H9 (cell line): Measurements from ENCODE around the gene NT5C2. TPM values are rescaled to one million over a fixed set of nuclear protein-coding genes. Genes with fewer than 3 reads are reported as not detected.

Experiments used
- DNase-seq: peaks from one replicate; pipeline ENCODE4 v3.0.0-alpha.2; 2017
- H2AFZ ChIP-seq: one replicate; pipeline ENCODE4 v1.6.1; 2013; ENCODE audit warnings: mild to moderate bottlenecking, low read length, control low read depth, moderate library complexity
- H2AK5ac ChIP-seq: 2 replicates; pipeline ENCODE4 v1.6.1; 2013; ENCODE audit warnings: low read length, control low read depth, mixed read lengths; ENCODE audit not compliant: insufficient read length
- H2BK120ac ChIP-seq: one replicate; pipeline ENCODE4 v1.6.1; 2013; ENCODE audit warnings: low read depth, mild to moderate bottlenecking, low read length, control low read depth, inconsistent platforms; ENCODE audit not compliant: poor library complexity, severe bottlenecking
- H2BK12ac ChIP-seq: 2 replicates; pipeline ENCODE4 v1.6.1; 2013; ENCODE audit warnings: low read length, control low read depth, mixed read lengths, low read depth; ENCODE audit not compliant: insufficient read length
- H2BK15ac ChIP-seq: 2 replicates; pipeline ENCODE4 v1.6.1; 2013; ENCODE audit warnings: low read depth, low read length, control low read depth
- H2BK20ac ChIP-seq: one replicate; pipeline ENCODE4 v1.6.1; 2013; ENCODE audit warnings: low read depth, mild to moderate bottlenecking, low read length, control low read depth, inconsistent platforms; ENCODE audit not compliant: poor library complexity, severe bottlenecking
- H2BK5ac ChIP-seq: 2 replicates; pipeline ENCODE4 v1.6.1; 2013; ENCODE audit warnings: low read length, control low read depth, mixed read lengths; ENCODE audit not compliant: insufficient read length
- H3K14ac ChIP-seq: 2 replicates; pipeline ENCODE4 v1.6.1; 2013; ENCODE audit warnings: low read length, control low read depth; ENCODE audit not compliant: insufficient read depth
- H3K18ac ChIP-seq: 2 replicates; pipeline ENCODE4 v1.6.1; 2013; ENCODE audit warnings: low read depth, mild to moderate bottlenecking, mixed read lengths, low read length, control low read depth; ENCODE audit not compliant: insufficient read length
- H3K23ac ChIP-seq: 2 replicates; pipeline ENCODE4 v1.6.1; 2013; ENCODE audit warnings: low read length, control low read depth, mixed read lengths, low read depth; ENCODE audit not compliant: insufficient read length
- H3K23me2 ChIP-seq: 2 replicates; pipeline ENCODE4 v1.6.1; 2013; ENCODE audit warnings: low read depth, mild to moderate bottlenecking, mixed read lengths, low read length, control low read depth; ENCODE audit not compliant: insufficient read length, poor library complexity, severe bottlenecking
- H3K27ac ChIP-seq: 2 replicates; pipeline ENCODE4 v1.5.1; 2013; ENCODE audit warnings: low read length, control low read depth, mixed read lengths, low read depth; ENCODE audit not compliant: insufficient read length
- H3K27me3 ChIP-seq: 2 replicates; pipeline ENCODE4 v1.6.1; 2013; ENCODE audit warnings: low read length, control low read depth, inconsistent platforms; ENCODE audit not compliant: insufficient read depth
- H3K4ac ChIP-seq: 2 replicates; pipeline ENCODE4 v1.6.1; 2013; ENCODE audit warnings: low read depth, mild to moderate bottlenecking, control low read depth, inconsistent platforms, low read length, moderate library complexity
- H3K4me1 ChIP-seq: 2 replicates; pipeline ENCODE4 v1.6.1; 2013; ENCODE audit warnings: low read length, control low read depth, inconsistent platforms; ENCODE audit not compliant: insufficient read depth
- H3K4me2 ChIP-seq: 2 replicates; pipeline ENCODE4 v1.6.1; 2013; ENCODE audit warnings: low read length, control low read depth, mixed read lengths; ENCODE audit not compliant: insufficient read length, insufficient read depth
- H3K56ac ChIP-seq: 2 replicates; pipeline ENCODE4 v1.6.1; 2013; ENCODE audit warnings: low read depth, mild to moderate bottlenecking, mixed read lengths, low read length, control low read depth; ENCODE audit not compliant: insufficient read length
- H3K79me1 ChIP-seq: 2 replicates; pipeline ENCODE4 v1.6.1; 2013; ENCODE audit warnings: low read depth, mild to moderate bottlenecking, moderate library complexity, low read length, control low read depth, inconsistent platforms; ENCODE audit not compliant: insufficient read depth, poor library complexity, severe bottlenecking
- H3K79me2 ChIP-seq: 2 replicates; pipeline ENCODE4 v1.6.1; 2013; ENCODE audit warnings: low read length, control low read depth, inconsistent platforms; ENCODE audit not compliant: insufficient read depth
- H3K9ac ChIP-seq: 2 replicates; pipeline ENCODE4 v1.6.1; 2013; ENCODE audit warnings: low read length, control low read depth, mixed read lengths; ENCODE audit not compliant: insufficient read length; ENCODE audit errors: extremely low read depth
- H3K9me3 ChIP-seq: one replicate; pipeline ENCODE4 v1.6.1; 2013; ENCODE audit warnings: low read depth, low read length, inconsistent platforms; ENCODE audit not compliant: control insufficient read depth
- H3T11ph ChIP-seq: one replicate; pipeline ENCODE4 v1.6.1; 2013; ENCODE audit warnings: mild to moderate bottlenecking, low read length, control low read depth, inconsistent platforms
- H4K20me1 ChIP-seq: one replicate; pipeline ENCODE4 v1.6.1; 2013; ENCODE audit not compliant: control insufficient read depth, insufficient read length, insufficient read depth
- H4K5ac ChIP-seq: 2 replicates; pipeline ENCODE4 v1.6.1; 2013; ENCODE audit warnings: low read depth, mild to moderate bottlenecking, mixed read lengths, low read length, control low read depth; ENCODE audit not compliant: insufficient read length
- H4K8ac ChIP-seq: replicated peaks from 2 replicates; pipeline ENCODE4 v1.6.1; 2013; ENCODE audit warnings: low read length, control low read depth, mixed read lengths, low read depth; ENCODE audit not compliant: insufficient read length
- H4K91ac ChIP-seq: 2 replicates; pipeline ENCODE4 v1.6.1; 2013; ENCODE audit warnings: low read depth, mild to moderate bottlenecking, moderate library complexity, mixed read lengths, low read length, control low read depth; ENCODE audit not compliant: insufficient read length
- H3K27ac Mint-ChIP-seq, 3 experiments: 2 replicates in 2 of 3; 3 replicates in 1 of 3; pipeline ENCODE4 v1.8.0; 2020 to 2021; ENCODE audit warnings: mixed read lengths in 3 of 3, mild to moderate bottlenecking in 1 of 3, moderate library complexity in 1 of 3
- H3K27me3 Mint-ChIP-seq: 2 replicates; pipeline ENCODE4 v1.8.0; 2021; ENCODE audit warnings: low read depth, mild to moderate bottlenecking, moderate library complexity, mixed read lengths
- H3K36me3 Mint-ChIP-seq, 3 experiments: 2 replicates in 2 of 3; 3 replicates in 1 of 3; pipeline ENCODE4 v1.8.0; 2020 to 2021; ENCODE audit warnings: low read depth in 3 of 3, mixed read lengths in 3 of 3; ENCODE audit not compliant: insufficient read depth in 1 of 3
- H3K4me1 Mint-ChIP-seq, 2 experiments: 2 replicates each; pipeline ENCODE4 v1.8.0; 2020; ENCODE audit warnings: mixed read lengths in 2 of 2
- H3K4me3 Mint-ChIP-seq, 2 experiments: 2 replicates in 1 of 2; 3 replicates in 1 of 2; pipeline ENCODE4 v1.8.0; 2020 to 2021; ENCODE audit warnings: mild to moderate bottlenecking in 2 of 2, mixed read lengths in 2 of 2, moderate library complexity in 1 of 2
- H3K9me3 Mint-ChIP-seq, 2 experiments: 2 replicates in 1 of 2; 3 replicates in 1 of 2; pipeline ENCODE4 v1.8.0; 2020; ENCODE audit warnings: mild to moderate bottlenecking in 2 of 2, mixed read lengths in 2 of 2, moderate library complexity in 1 of 2
- CTCF ChIP-seq: fragments of 200-600 bp; sonication (generic); conservative IDR thresholded peaks from 3 replicates; pipeline ENCODE4 v1.8.0; 2021; ENCODE audit warnings: antibody characterized with exemption, mild to moderate bottlenecking
- WGBS: extraction: QIAGEN DNeasy Blood & Tissue Kit; methylation state at CpG from one replicate; pipeline ENCODE4 v1.1.7; 2013; ENCODE audit warnings: missing lambda C conversion rate, low lambda C conversion rate, mixed read lengths; ENCODE audit not compliant: insufficient read length; ENCODE audit errors: extremely low coverage; 5-methylcytosine and 5-hydroxymethylcytosine counted together
- total RNA-seq: library from RNA; stranded (reverse); gene quantifications from 2 replicates; pipeline ENCODE4 v1.2.1, GENCODE V29; 2021

NT5C2 gene
- total RNA-seq, 1 experiment from 2014 or later = 69.6 TPM

GRCh38 chr10:103067956-103068355, 125.1 kb downstream of the NT5C2 start:
- Mint-ChIP-seq H3K27ac (no peak overlapping the region), H3K9me3 (no peaks in the 10 kb centered on the region), H3K4me1 (peaks cover 9% of the 10 kb centered on the region in 2 experiments), H3K27me3 (no peaks in the 10 kb centered on the region), H3K36me3 (peaks cover 0 to 3% (median 0%) of the 10 kb centered on the region in 3 experiments; a peak in 2 of 7 replicates), H3K4me3 (no peak overlapping the region)
- Histone ChIP-seq H3K27ac (no peak overlapping the region), H2AK5ac (no peak overlapping the region), H3K14ac (no peak overlapping the region), H2BK15ac (no peak overlapping the region), H3K4ac (no peak overlapping the region), H3K18ac (no peak overlapping the region), H2BK20ac (no peak overlapping the region), H4K8ac (no peak overlapping the region), H3K23ac (no peak overlapping the region), H4K20me1 (no peaks in the 10 kb centered on the region), H3K27me3 (no peaks in the 10 kb centered on the region), H3K23me2 (no peaks in the 10 kb centered on the region), H3K9ac (no peak overlapping the region), H2BK12ac (no peak overlapping the region), H3K56ac (no peak overlapping the region), H2AFZ (no peak overlapping the region), H3K79me1 (no peaks in the 10 kb centered on the region), H3K9me3 (no peaks in the 10 kb centered on the region), H3T11ph (no peak overlapping the region), H3K4me2 (no peak overlapping the region), H3K4me1 (no peaks in the 10 kb centered on the region), H2BK5ac (no peak overlapping the region), H4K5ac (no peak overlapping the region), H3K79me2 (no peaks in the 10 kb centered on the region), H4K91ac (no peak overlapping the region), H2BK120ac (no peak overlapping the region)
- no peak for TF ChIP-seq CTCF
- no CpG with 5 or more reads among the region's 6 CpGs for WGBS
- DNase-seq = no peak
